ENCODE measurements around the gene TRAPPC5. TPM values are rescaled to one million over a fixed set of nuclear protein-coding genes. Genes with fewer than 3 reads are reported as not detected.

TRAPPC5 gene
- total and polyA plus RNA-seq, 2 experiments from 2014 or later = 78.3 to 252 TPM

GRCh38 chr19:7701049-7701653 is 20.5 kb downstream of the TRAPPC5 start:
- DNase-seq (ENCODE audit: low spot score) = no peak
- no peak overlapping the region for H3K4me2 ChIP-seq
- H3K36me3 ChIP-seq (ENCODE audit: insufficient read depth) = no peaks in the 10 kb centered on the region
- TF ChIP-seq CREB1 (CRISPR knock-in tag; IDR thresholded peaks at IDR 0.05; ENCODE audit: low read depth) (no peak), CTCF (conservative IDR thresholded peaks at IDR 0.05; ENCODE audit: low read depth in 2 of 2) (no peak), EZH2phosphoT487 (IDR thresholded peaks at IDR 0.05; ENCODE audit: unreplicated experiment) (no peak), NANOG (IDR thresholded peaks at IDR 0.05; ENCODE audit: borderline replicate concordance) (no peak), ZNF462 (CRISPR knock-in tag; IDR thresholded peaks at IDR 0.05) (no peak), JUNB (IDR thresholded peaks at IDR 0.05; ENCODE audit: unreplicated experiment) (no peak), REST (IDR thresholded peaks at IDR 0.05; ENCODE audit: unreplicated experiment) (no peak), ZNF331 (CRISPR knock-in tag; IDR thresholded peaks at IDR 0.05; ENCODE audit: low read depth) (no peak), ZNF114 (CRISPR knock-in tag; IDR thresholded peaks at IDR 0.05) (no peak), EZH2 (IDR thresholded peaks at IDR 0.05; ENCODE audit: low read depth, unreplicated experiment) (no peak), POLR2AphosphoS5 (IDR thresholded peaks at IDR 0.05; ENCODE audit: low read depth) (no peak), STAT1 (IDR thresholded peaks at IDR 0.05; ENCODE audit: unreplicated experiment) (no peak), ETS1 (IDR thresholded peaks at IDR 0.05) (no peak)
- peaks cover 26% of the 10 kb centered on the region for H3K4me1 Mint-ChIP-seq
- H3F3A ChIP-seq (replicated peaks; ENCODE audit: low read depth) = no peaks in the 10 kb centered on the region
- peaks cover 9% of the 10 kb centered on the region for H3K27me3 Mint-ChIP-seq (ENCODE audit: insufficient read depth, low read depth, poor library complexity)
- no peaks in the 10 kb centered on the region for H3K79me2 ChIP-seq (replicated peaks; ENCODE audit: insufficient read depth)
- 0 out of 2 replicates have a peak, but pooled peaks cover 4% of the 10 kb centered on the region for H3K4me1 ChIP-seq (ENCODE audit: insufficient read depth)
- no peak overlapping the region for H3K4me3 Mint-ChIP-seq
- H3K9me2 ChIP-seq (ENCODE audit: insufficient read depth) = no peaks in the 10 kb centered on the region
- no peak overlapping the region for H2AFZ ChIP-seq
- no peak for ATAC-seq
- no peaks in the 10 kb centered on the region for H3K27me3 ChIP-seq (ENCODE audit: insufficient read depth)
- H3K4me3 ChIP-seq = no peak overlapping the region
- no peak overlapping the region for H3K27ac Mint-ChIP-seq
- no peaks in the 10 kb centered on the region; the same call in 2 of the 3 replicates for H3K36me3 Mint-ChIP-seq (ENCODE audit: low read depth)
- no peak overlapping the region for H3K27ac ChIP-seq (ENCODE audit: low read depth)
- no peaks in the 10 kb centered on the region; the same call in 2 of the 3 replicates for H3K9me3 Mint-ChIP-seq
- H4K20me1 ChIP-seq (replicated peaks; ENCODE audit: insufficient read depth) = no peaks in the 10 kb centered on the region
